Activated T-cell treated with anti-CD3 and anti-CD28 coated beads, Interleukin-2, amount 50 U/mL, for 48 hours (primary cell): ENCODE data around the gene RBBP8.
A peak's percentile ranks its signal among the peaks of the same experiment; 100 is the strongest.

ENCODE experiments used
- DNase-seq, 2 experiments: peaks; one replicate each; pipeline ENCODE4 v3.0.0-alpha.2; 2020

RBBP8 gene

DNA sequence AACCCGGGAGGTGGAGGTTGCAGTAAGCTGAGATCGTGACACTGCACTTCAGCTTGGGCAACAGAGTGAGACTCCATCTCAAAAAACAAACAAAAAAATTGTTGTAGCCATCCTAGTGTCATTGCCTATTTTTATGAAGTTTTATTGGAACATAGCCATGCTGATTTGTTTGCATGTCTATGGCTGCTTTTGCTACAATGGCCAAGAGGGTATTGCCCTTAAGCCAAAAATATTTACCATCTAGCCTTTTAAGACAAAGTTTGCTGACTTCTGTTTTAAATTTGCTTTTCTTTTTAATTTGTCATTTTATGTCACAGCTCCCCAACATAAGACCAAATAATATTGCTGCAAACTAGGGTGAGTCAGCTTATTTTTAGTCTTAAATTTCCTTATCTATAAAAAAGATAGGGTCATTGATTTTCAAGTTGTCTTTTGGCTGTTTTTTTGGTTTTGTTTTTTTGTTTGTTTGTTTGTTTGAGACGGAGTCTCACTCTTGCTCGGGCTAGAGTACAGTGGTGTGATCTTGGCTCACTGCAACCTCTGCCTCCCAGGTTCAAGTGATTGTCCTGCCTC lies 132.2 kb downstream of the RBBP8 start:
- no peak for DNase-seq

DNA sequence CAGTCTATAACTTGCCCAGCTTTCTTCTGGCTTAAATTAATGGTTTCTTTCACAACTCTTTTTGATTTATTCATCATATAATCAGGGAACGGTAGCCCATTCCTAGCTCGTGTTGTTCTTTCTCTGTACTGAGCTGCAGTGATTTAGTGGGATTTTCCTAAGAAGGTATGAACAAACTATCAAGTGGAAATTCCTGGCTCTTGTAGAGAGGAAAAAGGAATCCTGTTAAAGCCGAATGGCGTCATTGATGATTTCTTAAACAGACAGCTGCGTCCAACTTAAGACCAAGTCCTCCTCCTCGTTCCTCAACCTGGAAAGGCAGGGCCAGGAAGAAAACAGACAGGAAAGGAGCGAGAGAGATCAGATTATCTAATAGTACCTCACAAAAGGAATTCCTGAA lies 132.9 kb downstream of the RBBP8 start:
- no peak for DNase-seq

DNA sequence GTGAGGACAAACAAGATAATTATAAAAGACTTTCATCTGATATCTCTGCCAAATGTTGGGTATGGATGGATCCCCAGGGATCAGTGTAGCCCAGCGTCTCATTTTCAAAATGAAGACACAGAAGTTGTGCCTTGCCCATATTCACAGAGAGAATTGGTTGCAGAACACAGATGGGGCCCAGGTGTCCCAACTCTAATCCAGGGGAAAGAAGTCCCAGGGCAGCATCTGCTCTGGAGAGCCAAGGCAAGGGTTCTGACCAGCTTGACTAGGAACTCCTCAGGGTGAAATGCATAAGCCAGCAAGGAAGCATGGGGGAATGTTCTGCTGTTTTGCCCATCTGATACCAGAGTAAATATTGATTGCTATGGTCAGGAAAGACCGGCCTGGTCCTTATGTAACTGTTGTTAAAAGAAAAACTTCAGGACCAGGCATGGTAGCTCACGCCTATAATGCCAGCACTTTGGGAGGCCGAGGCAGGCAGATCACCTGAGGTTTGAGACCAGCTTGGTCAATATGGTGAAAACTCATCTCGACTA lies 133.4 kb downstream of the RBBP8 start:
- DNase-seq: no peak

DNA sequence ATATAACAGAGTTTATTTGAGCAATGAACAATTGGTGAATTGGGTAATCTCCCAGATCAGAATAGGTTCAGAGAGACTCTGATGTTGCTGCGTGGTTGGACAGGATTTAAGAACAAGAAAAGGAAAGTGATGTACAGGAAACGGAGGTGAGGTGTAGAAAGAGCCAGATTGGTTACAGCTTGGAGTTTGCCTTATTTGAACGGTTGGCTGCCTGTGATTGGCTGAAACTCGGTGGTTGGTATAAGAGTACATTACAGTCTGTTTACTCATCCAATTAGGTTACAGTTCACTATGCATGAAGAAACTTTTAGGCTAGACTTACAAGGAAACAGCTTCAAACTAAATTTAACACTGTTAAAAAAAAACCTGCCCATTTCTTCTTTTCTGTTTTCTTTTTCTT lies 134.1 kb downstream of the RBBP8 start:
- DNase-seq: no peak

DNA sequence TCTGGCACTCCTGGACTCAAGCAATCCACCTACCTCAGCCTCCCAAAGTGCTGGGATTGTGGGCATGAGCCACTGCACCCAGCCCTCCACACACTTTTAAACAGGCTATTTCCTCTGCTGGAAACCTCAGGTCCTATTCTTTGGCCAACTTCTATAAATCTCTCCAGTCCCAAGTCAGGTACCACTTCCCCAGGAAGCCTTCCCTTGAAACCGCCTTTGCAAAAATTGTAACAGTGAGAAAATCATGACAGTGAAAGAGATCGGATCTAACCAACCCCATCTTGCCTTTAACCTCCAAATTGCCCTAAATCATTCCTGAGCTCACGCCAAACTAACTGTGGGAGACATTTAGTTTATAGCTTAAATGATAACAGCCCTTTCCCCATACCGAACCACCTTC lies 134.9 kb downstream of the RBBP8 start:
- no peak for DNase-seq

DNA sequence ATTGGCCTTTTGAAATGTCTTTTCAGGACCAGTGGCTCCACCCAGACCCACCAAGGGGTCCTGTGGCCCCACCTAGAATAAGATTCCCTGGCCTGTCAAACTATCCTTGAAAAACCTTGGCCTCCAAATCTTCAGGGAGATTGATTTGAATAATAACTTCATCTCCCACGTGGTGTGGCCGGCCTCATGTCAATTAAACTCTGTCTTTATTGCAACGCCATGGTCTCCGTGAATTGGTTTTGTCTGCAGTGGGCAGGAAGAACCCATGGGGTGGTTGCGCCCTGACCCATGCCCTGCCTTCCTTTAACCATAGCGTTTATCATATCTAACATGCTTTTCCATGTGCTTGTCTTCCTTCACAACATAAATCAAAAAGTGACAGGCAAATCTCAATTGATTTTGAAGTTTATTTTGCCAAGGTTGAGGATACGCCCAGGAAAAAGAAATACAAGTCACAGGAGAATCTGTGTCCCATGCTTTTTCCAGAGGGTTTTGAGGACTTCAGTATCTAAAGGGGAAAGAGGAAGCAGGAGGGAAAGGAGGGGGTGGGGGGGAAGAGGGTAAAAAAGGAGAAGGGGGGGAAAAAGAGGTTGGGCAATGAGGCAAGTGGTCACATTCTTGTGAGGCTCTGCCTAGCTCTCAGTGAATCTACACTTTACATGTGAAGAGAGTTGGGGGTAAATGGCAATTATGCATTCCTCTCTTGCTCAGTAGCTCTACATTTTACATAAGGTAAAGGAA lies 135.6 kb downstream of the RBBP8 start:
- no peak for DNase-seq

DNA sequence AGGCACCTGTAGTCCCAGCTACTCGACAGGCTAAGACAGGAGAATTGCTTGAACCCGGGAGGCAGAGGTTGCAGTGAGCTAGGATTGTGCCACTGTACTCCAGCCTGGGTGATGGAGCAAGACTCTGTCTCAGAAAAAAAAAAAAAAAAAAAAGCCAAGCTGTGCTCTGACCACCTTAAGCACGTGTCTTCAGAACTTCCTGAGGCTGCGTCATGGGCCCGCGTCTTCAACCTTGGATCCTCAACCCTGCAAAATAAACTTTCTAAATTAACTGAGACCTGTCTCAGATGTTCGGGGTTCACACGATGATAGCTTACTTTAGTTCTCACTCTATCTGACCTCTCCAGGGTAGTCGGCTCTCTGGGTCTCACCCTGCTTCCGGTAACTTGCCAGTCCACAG lies 136.4 kb downstream of the RBBP8 start:
- peak in 1 of 2 experiments; percentile 18 for DNase-seq

DNA sequence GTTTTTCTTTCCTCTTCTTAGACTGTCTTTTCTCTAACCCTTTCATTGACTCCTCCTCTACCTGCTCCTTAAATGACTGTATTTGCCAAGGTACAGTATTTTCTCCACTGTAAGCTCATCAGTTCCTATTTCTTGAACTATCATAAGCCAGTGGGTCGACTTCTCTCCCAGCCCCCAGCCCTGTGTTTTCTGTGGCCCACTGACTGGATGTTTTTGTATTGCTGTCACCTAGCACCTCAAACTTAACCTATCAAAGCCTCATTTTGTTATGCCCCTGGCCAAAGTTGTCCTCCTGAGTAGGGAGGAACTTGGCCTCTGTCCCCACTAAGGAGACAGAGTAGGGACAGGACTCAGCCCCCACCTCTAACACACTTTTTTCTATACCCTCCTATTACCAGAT lies 136.8 kb downstream of the RBBP8 start:
- no peak for DNase-seq

DNA sequence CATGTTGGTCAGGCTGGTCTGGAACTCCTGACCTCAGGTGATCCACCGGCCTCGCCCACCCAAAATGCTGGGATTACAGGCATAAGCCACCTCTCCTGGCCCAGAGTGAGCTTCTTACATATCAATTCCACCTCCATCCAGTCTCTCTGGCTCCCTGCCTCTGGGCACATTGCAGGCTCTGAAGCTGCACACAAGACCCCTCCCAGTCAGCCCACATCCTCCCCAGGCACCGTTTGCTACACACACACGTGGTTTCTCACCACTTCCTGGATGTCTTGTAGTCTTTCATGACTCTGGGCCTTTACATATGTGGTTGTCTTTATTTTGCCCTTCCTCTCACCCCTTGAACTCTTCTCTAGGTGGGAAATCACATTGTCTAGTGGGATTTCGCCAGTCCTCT lies 138.2 kb downstream of the RBBP8 start:
- DNase-seq: peak; percentile 72 to 77

DNA sequence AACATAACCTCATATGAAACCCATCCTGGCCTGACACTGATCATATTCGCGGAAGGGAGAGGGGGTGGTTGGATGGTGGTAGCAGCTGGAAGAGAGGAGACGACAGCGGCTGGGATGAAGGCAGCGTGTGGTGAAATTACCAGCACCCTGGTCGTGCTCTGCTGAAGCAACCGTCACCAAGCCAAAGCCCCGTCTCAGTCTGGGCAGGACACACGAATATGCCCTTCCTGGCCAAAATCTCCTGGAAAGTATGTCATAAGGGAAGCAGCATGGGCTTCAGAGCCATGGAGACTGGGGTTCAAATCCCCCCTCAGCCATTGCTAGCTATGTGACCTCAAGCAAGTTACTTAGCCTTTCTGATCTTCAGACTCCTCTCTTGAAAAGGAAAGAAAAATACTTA lies 139.0 kb downstream of the RBBP8 start:
- peak in 1 of 2 experiments; percentile 18 for DNase-seq

DNA sequence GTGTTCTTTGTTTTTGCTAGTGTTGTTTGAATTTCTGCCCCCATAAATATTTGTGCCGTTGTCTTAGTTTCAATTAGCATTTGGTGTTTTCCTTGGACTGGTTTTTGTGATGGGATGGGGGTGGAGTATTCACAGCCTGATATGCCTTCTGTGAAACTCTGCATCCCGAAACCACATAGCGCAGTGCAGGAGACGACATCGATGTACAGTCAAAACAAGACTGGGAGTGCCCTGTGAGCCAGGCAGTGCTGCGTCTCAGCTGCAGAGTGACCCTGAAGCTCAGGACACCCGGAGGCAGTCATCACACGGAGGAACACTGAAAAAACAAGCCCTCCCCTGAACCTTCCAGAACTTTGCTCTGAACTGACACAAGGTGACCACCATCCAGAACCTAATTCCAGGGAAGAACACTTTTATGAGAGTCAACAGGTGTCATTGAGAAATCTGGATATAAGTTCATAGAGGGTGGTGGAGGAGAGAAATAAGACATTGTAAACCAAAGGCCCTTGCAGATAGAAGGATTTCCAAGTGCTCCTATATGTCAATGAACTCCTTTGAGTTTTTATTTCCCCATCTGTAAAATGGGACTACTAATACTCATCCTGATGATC lies 141.0 kb downstream of the RBBP8 start:
- DNase-seq: no peak
